G401.6 (cell line): Measurements from ENCODE around the gene BARX1.

Experiments used
- FAIRE-seq: peaks from 2 replicates; lab custom pipeline; 2012; peaks lifted over from hg19 to GRCh38; lab: Jason Lieb, UNC

BARX1 gene

DNA sequence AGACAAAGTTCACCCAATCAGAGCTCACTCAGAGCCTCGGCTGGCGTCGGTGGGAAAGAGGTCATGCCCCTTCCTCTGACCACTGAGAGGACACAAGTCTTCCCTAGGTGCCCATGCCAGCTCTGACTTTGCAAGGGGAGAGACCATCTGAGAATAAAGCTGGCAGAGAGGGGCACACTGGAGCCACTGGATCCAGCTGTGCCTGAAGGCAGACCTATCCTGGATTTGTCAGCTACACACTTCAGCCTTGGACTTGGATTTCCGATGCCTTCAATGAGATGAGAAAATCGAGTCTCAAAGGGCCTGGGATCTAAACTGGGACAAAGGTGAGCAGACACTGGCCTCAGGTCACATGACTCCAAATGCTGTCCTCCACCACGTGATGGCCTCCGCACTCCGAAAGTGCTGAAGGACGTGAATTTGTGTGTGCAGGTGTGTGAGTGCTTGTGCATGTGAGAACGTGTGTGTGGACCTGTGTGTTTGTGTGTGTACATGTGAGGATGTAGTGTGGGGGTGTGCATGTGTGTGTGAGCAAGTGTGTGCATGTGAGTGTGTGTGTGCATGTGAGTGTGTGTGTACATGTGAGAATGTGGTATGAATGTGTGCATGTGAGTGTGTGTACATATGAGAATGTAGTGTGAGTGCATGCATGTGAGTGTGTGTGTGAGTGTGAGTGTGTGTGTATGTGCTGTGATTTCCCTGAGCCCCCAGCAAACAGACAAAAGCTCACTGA lies 37.9 kb downstream of the BARX1 start:
- no peak for FAIRE-seq

DNA sequence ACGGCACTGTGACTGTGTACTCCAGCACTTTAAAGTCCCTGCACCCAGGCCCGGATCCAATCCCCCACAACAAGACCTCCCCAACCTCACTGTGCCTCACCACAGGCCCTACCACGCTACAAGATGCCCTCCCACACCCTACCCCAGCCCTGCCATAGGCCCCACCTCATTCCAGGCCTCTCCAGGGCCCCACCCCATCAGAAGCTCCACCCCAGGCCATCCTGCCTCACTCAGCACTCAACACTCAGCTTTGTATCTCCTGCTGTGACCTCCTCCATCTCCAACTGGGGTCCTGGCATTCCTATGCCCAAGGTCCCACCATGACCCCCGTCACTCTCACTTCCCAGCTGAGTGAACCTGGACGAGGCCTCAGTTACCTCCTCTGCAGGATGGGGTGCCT lies 38.8 kb downstream of the BARX1 start:
- no peak for FAIRE-seq

DNA sequence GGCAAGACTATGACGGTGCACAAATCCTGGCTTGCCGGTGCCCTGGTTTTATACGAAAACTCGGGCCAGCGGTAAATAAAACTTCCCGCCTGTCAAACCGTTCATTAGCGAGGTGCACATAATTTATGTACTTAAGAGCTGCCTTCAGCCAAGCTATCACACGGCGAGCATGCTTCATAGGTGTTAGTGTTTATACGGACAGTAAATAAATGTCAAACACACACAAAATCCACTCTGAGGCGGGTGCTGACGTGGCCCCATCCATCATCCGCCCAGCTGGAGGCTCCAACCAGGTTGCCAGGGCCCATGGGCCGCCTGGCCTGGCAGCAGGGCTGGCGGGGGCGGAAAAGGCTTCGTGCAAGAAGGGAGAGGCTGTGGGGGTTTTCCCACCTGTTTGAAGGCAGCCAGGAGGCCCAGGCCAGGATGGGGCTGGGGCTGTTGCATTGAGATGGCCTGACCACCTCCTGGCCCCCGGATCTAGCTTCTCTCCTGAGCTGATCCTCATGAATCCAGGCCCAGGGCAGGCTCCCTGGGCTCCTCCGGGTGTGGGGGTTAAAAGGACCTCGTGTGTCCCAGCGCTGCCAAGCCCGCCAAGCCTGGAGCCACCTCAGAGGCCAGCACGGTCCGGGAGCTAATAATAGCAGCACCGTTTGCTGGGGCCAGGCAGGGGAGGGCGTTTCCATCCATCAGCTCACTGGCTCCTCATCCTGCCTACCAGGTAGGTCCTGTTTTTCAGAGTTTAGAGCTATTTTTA lies 43.2 kb downstream of the BARX1 start:
- FAIRE-seq = no peak

DNA sequence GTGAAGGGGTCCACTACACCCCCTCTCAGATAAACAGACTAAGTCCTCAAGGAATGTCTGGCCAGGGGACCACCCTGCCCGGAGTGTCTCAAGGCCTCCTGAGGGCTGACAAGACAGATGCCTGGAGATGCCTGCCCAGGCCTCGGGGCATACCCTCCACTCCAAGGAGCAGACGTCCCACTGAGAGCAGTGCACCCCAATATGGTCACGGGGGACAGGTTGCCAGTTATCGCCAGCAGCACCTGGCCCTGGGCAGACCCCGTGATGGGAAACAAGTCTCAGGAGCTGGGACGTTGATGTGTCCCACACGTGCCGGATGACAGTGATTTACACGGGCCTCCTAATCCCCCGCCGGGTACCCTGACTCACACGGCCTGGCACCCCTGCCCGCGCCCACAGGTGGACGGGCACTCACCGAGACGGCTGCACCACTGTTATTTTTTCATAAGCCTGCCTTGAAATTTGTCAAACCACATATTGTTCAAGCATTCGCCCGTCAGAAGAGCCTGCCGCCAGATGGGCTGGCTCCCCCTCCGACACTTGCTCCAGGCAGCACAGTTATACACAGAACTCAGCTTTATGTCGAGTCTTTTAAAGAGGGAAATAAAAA lies 43.9 kb downstream of the BARX1 start:
- FAIRE-seq = no peak

DNA sequence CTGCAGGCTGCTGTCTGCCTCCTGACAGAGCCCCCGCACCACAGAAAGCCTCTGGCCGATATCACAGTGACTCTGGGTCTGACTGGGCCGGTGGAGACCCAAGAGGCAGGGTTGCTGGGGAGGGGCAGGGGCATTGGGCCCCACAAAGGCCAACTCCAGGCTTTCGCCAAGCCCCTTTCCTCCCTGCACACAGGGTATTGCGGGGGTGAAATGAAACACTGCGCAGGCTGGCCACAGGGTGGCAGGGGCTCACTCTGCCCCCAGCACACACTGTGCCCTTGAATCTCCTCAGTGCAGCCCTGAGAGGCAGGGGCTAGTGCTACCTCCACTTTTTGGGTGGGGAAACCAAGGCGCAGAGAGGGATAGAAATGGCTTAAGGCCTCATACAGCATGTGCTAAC lies 44.6 kb downstream of the BARX1 start:
- no peak for FAIRE-seq

DNA sequence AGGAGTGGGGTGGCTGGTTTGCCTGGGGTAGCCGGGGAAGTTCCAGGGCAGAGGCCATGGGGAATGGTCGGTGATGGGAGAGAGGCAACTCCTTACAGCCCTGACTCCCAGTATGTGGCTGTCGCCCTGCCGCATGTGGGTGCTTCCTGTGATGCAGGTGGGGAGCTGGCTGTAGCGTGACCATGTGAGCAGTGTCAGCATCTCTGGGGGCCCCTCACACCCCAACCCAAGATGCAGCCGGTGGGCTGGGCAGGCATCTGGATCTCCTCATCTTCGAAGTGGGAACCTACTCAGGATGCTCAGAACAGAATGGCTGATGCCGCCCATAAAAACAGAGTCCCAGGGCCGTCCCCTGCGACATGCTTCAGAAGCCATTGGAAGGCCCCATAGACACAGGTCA lies 45.0 kb downstream of the BARX1 start:
- no peak for FAIRE-seq

DNA sequence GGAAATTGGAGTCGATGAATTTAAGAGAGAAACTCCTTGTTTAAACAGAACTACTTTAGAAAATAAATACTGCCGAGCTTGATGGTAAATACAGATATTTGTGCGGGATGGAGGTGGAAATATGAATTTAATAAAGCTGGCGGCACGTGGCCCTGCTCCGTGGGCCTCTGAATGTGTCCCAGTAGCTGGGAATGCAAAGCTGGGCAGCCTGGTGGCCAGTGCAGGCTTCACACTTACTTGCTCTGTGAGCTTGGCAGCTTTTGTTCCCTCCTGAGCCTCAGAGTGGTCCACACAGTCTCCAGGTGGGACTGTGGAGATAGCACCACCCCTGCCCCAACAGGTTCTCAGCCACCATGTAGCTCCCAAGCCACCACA lies 45.9 kb downstream of the BARX1 start:
- no peak for FAIRE-seq

DNA sequence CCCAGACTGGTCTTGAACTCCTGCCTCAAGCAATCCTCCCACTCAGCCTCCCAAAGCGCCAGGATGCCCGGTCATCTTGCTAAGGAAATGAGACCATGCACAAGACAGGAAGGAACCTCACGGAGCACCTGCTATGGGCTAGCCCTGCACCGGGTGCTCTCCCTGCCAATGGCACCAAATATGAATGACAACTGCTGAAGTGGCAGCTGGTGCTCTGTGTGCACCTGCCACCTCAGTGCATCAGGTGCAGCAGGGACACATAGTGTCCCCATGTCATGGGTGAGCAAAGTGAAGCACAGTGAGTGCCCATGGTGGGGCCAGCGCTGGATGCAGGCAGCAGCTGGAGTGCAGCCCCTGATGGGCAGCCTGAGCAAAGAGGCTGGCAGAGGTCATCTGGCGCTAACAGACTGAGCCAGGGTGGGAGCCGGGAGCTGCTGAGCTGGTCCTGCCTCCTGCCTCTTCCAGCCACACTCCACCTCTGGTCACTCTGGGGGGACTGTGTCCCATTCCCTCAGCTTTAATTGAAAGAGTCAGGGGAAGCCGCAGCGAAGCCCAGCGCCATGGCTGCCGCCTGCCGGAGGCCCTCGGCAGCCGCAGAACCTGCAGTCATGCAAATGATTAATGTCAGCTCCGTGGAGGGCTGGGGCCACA lies 46.4 kb downstream of the BARX1 start:
- no peak for FAIRE-seq

DNA sequence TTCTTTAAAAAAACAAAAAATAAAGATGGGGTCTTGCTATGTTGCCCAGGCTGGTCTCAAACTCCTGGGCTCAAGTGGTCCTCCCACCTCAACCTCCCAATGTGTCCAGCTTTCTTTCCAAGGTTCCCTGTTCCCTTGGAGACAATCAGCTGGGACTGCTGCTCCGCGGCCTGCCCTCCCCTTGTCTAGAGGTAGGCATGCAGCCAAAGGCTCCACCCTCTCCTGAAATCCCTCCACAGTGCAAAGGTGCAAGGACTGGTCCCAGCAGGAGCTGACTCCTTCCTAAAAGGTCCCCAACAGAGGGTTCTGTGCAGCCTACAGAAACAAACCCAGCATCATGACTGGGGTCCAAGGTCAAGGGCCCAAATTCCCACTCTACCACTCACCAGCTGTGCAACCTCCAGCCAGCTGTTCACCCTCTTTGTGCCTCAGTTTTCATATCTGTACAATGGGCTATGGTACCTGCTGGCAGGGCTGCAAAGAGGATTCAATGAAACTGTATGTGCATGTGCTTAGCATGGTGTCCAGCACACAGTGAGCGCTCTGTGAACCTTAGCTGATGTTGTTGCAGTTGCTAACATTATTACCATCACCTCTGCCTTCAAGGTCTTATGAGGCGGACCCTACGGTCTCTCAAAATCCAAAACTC lies 47.5 kb downstream of the BARX1 start:
- no peak for FAIRE-seq

DNA sequence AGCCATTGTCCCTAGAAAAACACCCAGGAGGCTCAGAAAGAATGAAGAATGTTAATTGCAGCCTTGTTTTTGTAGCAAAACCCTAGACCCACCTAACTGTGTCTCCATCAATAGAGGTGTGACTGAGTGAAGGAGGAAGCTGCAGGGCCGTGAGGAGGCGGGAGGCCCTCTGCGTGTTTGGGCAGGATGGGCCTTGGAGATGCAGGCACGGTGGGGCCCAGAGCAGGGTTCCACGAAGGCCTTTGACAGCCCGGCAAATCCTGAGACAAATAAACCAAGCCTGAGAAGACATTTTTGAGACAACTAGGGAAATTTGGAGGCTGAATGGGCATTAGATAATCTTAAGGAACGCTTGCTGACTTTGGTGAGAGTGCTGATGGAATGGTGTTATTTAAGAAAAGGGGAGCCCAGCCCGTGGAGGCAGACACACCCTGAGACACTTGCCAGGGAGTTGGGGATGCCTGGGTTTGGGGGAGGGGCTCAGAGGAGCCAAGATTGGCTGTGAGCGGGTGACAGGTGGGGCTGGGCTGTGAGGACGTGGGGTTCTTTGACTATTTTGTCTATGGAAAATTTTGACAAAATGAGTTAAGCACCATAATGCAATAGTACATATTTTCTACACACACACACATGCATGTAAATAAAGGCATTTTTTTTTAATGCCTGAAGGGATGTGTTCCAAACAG lies 48.8 kb downstream of the BARX1 start:
- no peak for FAIRE-seq

DNA sequence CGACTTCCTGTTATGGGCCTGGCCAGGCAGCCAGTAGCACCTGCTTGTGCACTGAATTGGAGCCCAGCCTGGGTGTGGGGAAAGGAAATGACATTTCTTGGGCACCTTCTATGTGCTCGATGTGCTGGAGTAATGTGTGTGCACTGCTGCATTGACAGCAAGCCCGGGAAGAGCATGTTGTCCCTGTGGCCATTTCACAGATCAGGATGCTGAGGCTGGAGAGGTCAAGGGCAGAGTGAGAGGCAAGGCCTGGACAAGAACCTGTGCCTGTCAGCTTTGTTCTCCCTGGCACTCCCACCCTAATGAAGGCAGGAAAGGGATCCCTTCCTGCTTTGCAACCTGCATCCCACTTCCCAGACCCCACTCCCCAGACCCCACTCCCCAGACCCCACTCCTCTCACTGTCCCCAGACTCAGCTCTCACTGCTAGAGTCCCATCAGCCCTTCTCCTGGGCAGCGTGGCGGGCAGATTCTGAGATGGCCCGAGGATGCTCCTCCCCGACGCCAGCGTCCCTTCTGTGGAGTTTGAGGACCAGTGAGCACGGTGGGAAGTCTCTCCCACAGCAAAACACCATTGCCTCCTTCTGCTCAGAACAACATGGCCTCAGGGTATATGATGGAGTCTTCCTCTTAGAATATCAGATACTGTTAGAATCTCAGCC lies 49.6 kb downstream of the BARX1 start:
- no peak for FAIRE-seq

DNA sequence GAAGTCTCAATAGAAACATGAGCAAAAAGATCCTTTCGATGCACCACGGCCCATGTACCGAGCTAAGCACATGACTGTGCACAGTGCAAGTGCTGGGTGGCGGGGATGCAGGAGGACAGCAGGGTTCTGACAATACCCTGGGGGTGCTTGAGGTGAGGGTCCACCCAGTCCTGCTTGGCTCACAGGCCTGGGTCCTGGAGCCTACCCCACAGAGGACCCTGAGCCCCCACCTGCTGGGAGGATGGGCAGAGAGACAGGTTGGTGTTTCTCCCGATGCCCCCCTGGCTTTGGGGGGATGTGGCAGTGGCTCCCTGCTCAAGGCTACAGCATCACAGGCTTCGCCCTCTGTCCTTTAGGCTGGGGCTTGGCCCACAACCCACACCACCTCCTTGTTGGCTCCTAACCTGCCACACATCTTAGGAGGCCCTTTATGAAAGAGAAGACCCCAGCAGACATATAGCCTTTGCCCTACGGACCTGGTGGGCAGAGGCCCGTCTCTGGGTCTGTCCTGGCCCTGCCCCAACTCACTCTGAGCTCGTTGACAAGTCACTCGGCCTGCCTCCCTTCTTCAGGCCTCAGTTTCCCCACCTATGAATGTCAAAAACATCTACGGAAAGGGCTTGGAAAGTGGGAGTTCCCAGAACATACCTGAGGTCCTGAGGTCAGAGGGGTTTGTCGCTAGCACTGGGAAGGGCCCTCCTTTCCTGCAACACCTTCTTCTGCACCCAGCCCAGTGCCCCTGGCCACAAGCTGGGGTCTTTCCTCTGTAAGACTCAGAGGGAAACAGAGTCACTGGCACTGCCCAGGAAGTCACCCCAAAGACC lies 50.3 kb downstream of the BARX1 start:
- FAIRE-seq = no peak

DNA sequence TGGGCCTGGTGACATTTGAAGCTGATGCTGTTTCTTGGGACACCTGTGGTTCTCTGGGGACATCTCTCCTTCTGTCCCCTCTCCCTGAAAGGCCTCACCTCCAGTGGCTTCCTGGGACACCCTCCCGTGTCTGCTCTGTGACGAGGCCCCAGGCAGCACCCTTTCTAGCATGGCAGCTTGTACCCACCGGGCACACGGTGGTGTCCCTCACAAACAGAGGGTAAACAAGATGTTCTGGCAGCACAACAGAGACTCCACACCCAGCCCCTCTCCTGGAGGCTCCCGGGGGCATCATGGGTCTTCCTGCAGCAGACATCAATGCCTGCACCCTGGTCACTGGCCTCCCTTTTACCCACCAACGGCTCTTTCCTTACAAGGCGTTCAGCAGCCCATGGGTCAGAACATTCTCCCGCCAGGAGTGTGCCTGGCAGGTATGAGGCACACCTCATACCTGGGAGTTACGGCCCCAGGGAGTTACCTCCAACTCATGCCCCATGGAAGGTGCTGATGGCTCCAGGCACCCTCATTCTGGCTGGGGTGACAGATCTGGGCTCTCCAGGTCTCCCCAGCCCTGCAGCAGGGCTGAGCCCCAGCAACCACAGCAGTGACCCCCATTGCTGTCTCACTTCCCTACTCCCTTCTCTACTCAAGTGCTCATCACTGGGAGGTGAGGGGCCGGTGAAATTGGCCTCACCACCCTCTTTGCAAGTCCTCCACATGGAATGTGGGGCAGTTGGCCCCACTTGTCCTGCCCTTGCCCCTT lies 51.1 kb downstream of the BARX1 start:
- FAIRE-seq = no peak

DNA sequence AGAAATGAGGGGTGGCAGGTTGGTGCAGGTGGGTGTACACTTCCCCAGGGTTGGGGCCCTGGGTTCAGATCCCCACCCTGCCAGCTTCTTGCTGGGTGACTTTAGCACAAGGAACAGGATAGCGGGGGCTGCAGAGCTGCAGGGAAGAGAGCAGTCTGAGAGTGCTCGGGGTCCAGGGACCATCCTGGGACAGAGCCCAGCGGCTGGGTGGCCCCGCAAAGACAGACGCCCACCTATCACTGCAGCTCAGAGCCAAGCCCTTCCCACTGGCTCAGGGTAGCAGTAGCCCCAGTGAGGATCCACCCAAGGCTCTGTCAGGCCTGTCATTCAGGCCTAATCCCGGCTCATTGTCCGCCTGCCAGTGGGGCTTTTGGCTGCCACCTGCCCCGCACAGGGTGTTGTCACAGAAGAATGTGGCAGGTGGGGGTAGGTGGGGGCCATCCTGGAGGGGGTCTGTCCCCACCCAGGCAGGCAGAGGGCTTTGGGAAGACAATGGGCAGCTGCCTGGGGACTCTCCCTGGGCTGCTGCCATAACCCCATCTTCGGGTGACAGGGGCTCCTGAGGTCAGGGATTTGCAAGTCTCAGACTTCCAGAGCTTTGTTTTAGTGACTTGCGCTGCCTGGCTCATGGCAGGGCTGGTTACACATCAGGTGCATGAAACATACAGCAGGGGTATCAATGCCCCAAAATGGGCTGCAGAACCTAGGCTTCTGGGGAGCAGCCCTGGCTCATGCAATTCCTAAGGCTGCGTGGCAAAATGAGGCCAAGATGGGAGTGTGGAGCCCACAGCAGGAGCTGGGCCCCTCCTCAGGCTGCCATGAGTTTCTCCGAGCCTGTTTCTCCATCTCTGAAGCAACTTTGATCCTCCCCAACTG lies 52.1 kb downstream of the BARX1 start:
- no peak for FAIRE-seq

DNA sequence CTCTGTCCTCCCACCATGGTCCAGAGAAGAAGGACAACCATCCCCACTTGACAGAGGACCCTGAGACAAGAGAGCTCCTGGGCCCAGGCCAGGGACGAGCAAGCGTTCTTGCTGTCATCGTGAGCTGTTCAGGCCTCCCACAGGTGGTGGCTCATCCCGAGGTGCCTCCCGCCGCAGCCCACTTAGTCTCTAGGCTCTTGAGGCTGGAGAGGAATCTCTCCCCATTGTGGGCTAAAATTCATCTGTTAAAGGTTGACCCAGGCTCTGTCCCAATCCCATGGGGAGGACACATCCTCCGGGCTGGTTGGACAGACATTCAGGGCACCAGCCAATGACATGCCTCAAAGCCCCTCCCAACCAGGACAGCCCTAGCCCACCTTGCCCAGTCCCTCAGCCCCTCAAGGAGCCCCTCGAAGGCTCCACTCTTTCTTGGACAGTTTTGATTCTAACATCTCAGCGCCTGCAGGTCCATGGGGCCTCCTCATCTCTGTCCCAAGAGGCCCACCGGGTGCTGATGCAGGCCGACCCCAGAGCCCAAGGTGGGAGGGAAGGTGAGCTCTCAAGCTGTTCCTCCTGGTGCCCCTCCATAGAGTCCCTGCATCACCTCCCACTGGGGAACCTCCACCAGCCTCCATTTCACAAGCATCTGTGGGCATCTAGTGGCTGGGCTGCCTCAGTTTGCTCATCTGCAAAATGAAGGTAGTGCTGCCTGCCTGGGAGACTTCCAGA lies 52.9 kb downstream of the BARX1 start:
- no peak for FAIRE-seq
